Fibroblast of gingiva (primary cell): Measurements from ENCODE around the gene GRID1.

Experiments
- DNase-seq: peaks from one replicate; pipeline ENCODE4 v3.0.0-alpha.2; 2011; ENCODE audit warnings: low read depth

Gene GRID1

GRCh38 chr10:85922356-85923129 lies 444.1 kb downstream of the GRID1 start:
- DNase-seq: no peak

GRCh38 chr10:85921789-85922188 lies 444.8 kb downstream of the GRID1 start:
- DNase-seq: no peak

- no peak for DNase-seq
Observed at GRCh38 chr10:85920311-85920710, 446.3 kb downstream of the GRID1 start.

- no peak for DNase-seq
Observed at GRCh38 chr10:85919491-85920021, 447.0 kb downstream of the GRID1 start.

- DNase-seq: no peak
Observed at GRCh38 chr10:85918371-85918770, 448.2 kb downstream of the GRID1 start.

GRCh38 chr10:85917601-85918000 lies 449.0 kb downstream of the GRID1 start:
- DNase-seq: no peak

GRCh38 chr10:85916994-85917573 lies 449.5 kb downstream of the GRID1 start:
- no peak for DNase-seq

GRCh38 chr10:85916286-85916685 lies 450.3 kb downstream of the GRID1 start:
- no peak for DNase-seq

GRCh38 chr10:85915245-85915846 lies 451.2 kb downstream of the GRID1 start:
- DNase-seq: no peak

GRCh38 chr10:85914720-85915119 lies 451.9 kb downstream of the GRID1 start:
- DNase-seq: no peak

- DNase-seq: no peak
Observed at GRCh38 chr10:85908462-85908861, 458.1 kb downstream of the GRID1 start.

- no peak for DNase-seq
Observed at GRCh38 chr10:85902051-85902450, 464.5 kb downstream of the GRID1 start.

GRCh38 chr10:85901599-85901998 lies 465.0 kb downstream of the GRID1 start:
- no peak for DNase-seq

GRCh38 chr10:85900487-85900886 lies 466.1 kb downstream of the GRID1 start:
- DNase-seq: no peak

- no peak for DNase-seq
Observed at GRCh38 chr10:85900061-85900460, 466.5 kb downstream of the GRID1 start.

GRCh38 chr10:85891472-85891871 lies 475.1 kb downstream of the GRID1 start:
- DNase-seq: no peak

GRCh38 chr10:85888559-85888958 lies 478.0 kb downstream of the GRID1 start:
- DNase-seq: no peak

- no peak for DNase-seq
Observed at GRCh38 chr10:85888004-85888403, 478.6 kb downstream of the GRID1 start.

- no peak for DNase-seq
Observed at GRCh38 chr10:85874208-85874607, 492.4 kb downstream of the GRID1 start.

GRCh38 chr10:85873063-85873462 lies 493.5 kb downstream of the GRID1 start:
- DNase-seq: no peak

GRCh38 chr10:85868627-85869499 lies 497.7 kb downstream of the GRID1 start:
- DNase-seq: no peak

- DNase-seq: no peak
Observed at GRCh38 chr10:85864868-85865526, 501.6 kb downstream of the GRID1 start.
